Panc1 (cell line): ENCODE data around the gene C11orf16. TPM values are rescaled to one million over a fixed set of nuclear protein-coding genes. Genes with fewer than 3 reads are reported as not detected.

Experiments used
- ATAC-seq: fragments of 200-7000 bp; cut with Tn5 transposase; 2 replicates; pipeline ENCODE4 v1.9.1; 2020; ENCODE audit warnings: mild to moderate bottlenecking, moderate library complexity
- BruUV-seq: library from RNA; stranded (reverse); fragments of 400-500 nt; replicated peaks from 2 replicates; lab custom pipeline; 2021; lab: Mats Ljungman, UMichigan
- CTCF ChIA-PET: fragments of 300-600 bp; sonication (Branson Sonifier 250); formaldehyde crosslinking; loops from one replicate; lab custom pipeline; 2022; ENCODE audit warnings: antibody characterized with exemption; lab: Charles Lee
- POLR2A ChIA-PET: fragments of 300-600 bp; sonication (Branson Sonifier 250); formaldehyde crosslinking; loops from one replicate; lab custom pipeline; 2022; ENCODE audit warnings: antibody characterized with exemption; lab: Charles Lee
- DNase-seq: peaks from one replicate; pipeline ENCODE4 v3.0.0-alpha.2; 2010; ENCODE audit warnings: low read depth, low spot score
- H3K27ac ChIP-seq: 2 replicates; pipeline ENCODE4 v1.5.1; 2011; ENCODE audit warnings: mild to moderate bottlenecking, low read length, inconsistent platforms
- H3K27me3 ChIP-seq: fragments of 200-500 bp; sonication (Bioruptor generic); 2 replicates; pipeline ENCODE4 v1.6.0; 2014; ENCODE audit warnings: low read length, inconsistent platforms; ENCODE audit not compliant: control insufficient read depth, insufficient read depth
- H3K36me3 ChIP-seq: fragments of 200-500 bp; sonication (Bioruptor generic); 2 replicates; pipeline ENCODE4 v1.5.1; 2014; ENCODE audit warnings: inconsistent platforms, mild to moderate bottlenecking, low read length, moderate library complexity; ENCODE audit not compliant: control insufficient read depth, insufficient read depth
- H3K4me1 ChIP-seq: 2 replicates; pipeline ENCODE4 v1.5.1; 2011; ENCODE audit warnings: inconsistent platforms, mild to moderate bottlenecking, low read length, moderate library complexity; ENCODE audit not compliant: control insufficient read depth, insufficient read depth
- H3K4me3 ChIP-seq, 2 experiments: 2 replicates each; pipeline ENCODE4 v1.5.1; 2011 to 2012; ENCODE audit warnings: low read depth in 2 of 2, low read length in 2 of 2, mild to moderate bottlenecking in 2 of 2, inconsistent platforms in 1 of 2, moderate library complexity in 1 of 2
- H3K9me3 ChIP-seq: fragments of 200-500 bp; sonication (Bioruptor generic); 2 replicates; pipeline ENCODE4 v1.5.1; 2014; ENCODE audit warnings: low read depth, mild to moderate bottlenecking, inconsistent platforms, low read length, moderate library complexity; ENCODE audit not compliant: control insufficient read depth, insufficient read depth
- POLR2AphosphoS5 ChIP-seq: IDR thresholded peaks from 2 replicates; pipeline ENCODE4 v1.6.1; 2012; ENCODE audit warnings: mild to moderate bottlenecking, low read depth, low read length, moderate library complexity
- SIN3A ChIP-seq: IDR thresholded peaks from 2 replicates; pipeline ENCODE4 v1.6.1; 2012; ENCODE audit warnings: low read depth, mild to moderate bottlenecking, low read length, moderate library complexity, borderline replicate concordance; ENCODE audit not compliant: insufficient read depth
- TCF7L2 ChIP-seq: IDR thresholded peaks from 2 replicates; pipeline ENCODE4 v1.6.1; 2011; ENCODE audit warnings: mild to moderate bottlenecking, low read depth, low read length, inconsistent platforms
- in situ Hi-C: cut with HindIII; loops from 2 replicates; pipeline ENCODE4 v1.10.0; 2016; ENCODE audit warnings: low sequenced_read_pairs, low pct_unique_long_range_greater_than_20kb
- intact Hi-C: fragments of 100-400 bp; cut with micrococcal nuclease; formaldehyde crosslinking; loops from one replicate; pipeline ENCODE4 v1.10.0; 2022; ENCODE audit not compliant: unreplicated experiment
- total RNA-seq: library from RNA; stranded (reverse); gene quantifications from one replicate; pipeline ENCODE4 v1.2.1, GENCODE V29; 2021; ENCODE audit not compliant: unreplicated experiment
- TF ChIP-seq, protein P1 (sequence below), 2 experiments: IDR thresholded peaks; 2 replicates each; pipeline ENCODE4 v1.6.1; 2011 to 2012; ENCODE audit warnings: low read depth in 2 of 2, control low read depth in 1 of 2, low read length in 1 of 2, mild to moderate bottlenecking in 1 of 2, moderate library complexity in 1 of 2; ENCODE audit not compliant: insufficient read depth in 1 of 2
- TF ChIP-seq, protein P2 (sequence below): fragments of 450-650 bp; IDR thresholded peaks from 2 replicates; pipeline ENCODE4 v1.5.1; 2017; ENCODE audit warnings: mild to moderate bottlenecking

The C11orf16 gene
- total RNA-seq, 1 experiment from 2014 or later: 0.15 TPM

DNA sequence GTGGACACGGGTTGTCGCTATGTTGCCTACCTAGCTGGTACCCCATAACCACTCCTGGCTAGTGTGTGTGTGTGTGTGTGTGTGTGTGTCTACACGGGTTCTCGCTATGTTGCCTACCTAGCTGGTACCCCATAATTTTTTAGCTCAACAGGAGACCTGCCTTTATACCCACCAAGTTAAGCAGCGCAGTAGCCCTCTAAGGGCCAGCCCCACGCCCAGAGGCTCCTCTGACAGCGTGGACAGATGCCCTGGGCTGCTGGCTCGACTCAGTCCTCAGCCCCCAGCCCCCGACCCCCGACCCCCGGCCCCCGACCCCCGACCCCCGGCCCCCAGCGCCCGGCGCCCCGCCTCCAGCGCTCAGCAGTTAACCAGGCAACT, 22.1 kb downstream of the C11orf16 start:
- DNase-seq (no peak), ATAC-seq (peak; percentile 40)
- CTCF ChIA-PET: interaction anchor here (0.6 kb wide), 1 partner anchor 27 kb away, joined by 4 read pairs; no protein-coding TSS in a partner anchor
- intact Hi-C loops: loop anchor here (5.0 kb wide), 1 partner anchor 227 kb away; no protein-coding TSS in a partner anchor
- Histone ChIP-seq H3K27me3 (no peaks in the 10 kb centered on the region), H3K4me1 (peaks cover 28% of the 10 kb centered on the region), H3K36me3 (peaks cover 4% of the 10 kb centered on the region), H3K4me3 (peak overlapping the region; percentile 72 to 75), H3K9me3 (no peaks in the 10 kb centered on the region), H3K27ac (peak overlapping the region; percentile 70)
- no TSS peak for BruUV-seq
- POLR2A ChIA-PET: interaction anchor here (0.5 to 0.6 kb wide), 5 partner anchors 44 to 804 kb away, joined by 3 to 15 read pairs (median 5); no protein-coding TSS in a partner anchor
- in situ Hi-C loops: no loop called here
- TF ChIP-seq POLR2AphosphoS5 (no peak), TCF7L2 (no peak), SIN3A (no peak)
- TF ChIP-seq, protein P1, sequence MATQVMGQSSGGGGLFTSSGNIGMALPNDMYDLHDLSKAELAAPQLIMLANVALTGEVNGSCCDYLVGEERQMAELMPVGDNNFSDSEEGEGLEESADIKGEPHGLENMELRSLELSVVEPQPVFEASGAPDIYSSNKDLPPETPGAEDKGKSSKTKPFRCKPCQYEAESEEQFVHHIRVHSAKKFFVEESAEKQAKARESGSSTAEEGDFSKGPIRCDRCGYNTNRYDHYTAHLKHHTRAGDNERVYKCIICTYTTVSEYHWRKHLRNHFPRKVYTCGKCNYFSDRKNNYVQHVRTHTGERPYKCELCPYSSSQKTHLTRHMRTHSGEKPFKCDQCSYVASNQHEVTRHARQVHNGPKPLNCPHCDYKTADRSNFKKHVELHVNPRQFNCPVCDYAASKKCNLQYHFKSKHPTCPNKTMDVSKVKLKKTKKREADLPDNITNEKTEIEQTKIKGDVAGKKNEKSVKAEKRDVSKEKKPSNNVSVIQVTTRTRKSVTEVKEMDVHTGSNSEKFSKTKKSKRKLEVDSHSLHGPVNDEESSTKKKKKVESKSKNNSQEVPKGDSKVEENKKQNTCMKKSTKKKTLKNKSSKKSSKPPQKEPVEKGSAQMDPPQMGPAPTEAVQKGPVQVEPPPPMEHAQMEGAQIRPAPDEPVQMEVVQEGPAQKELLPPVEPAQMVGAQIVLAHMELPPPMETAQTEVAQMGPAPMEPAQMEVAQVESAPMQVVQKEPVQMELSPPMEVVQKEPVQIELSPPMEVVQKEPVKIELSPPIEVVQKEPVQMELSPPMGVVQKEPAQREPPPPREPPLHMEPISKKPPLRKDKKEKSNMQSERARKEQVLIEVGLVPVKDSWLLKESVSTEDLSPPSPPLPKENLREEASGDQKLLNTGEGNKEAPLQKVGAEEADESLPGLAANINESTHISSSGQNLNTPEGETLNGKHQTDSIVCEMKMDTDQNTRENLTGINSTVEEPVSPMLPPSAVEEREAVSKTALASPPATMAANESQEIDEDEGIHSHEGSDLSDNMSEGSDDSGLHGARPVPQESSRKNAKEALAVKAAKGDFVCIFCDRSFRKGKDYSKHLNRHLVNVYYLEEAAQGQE (IDR thresholded peaks at IDR 0.05; ENCODE audit: insufficient read depth in 1 of 2, low read depth in 2 of 2, low read length in 1 of 2): no peak
- TF ChIP-seq, protein P2, sequence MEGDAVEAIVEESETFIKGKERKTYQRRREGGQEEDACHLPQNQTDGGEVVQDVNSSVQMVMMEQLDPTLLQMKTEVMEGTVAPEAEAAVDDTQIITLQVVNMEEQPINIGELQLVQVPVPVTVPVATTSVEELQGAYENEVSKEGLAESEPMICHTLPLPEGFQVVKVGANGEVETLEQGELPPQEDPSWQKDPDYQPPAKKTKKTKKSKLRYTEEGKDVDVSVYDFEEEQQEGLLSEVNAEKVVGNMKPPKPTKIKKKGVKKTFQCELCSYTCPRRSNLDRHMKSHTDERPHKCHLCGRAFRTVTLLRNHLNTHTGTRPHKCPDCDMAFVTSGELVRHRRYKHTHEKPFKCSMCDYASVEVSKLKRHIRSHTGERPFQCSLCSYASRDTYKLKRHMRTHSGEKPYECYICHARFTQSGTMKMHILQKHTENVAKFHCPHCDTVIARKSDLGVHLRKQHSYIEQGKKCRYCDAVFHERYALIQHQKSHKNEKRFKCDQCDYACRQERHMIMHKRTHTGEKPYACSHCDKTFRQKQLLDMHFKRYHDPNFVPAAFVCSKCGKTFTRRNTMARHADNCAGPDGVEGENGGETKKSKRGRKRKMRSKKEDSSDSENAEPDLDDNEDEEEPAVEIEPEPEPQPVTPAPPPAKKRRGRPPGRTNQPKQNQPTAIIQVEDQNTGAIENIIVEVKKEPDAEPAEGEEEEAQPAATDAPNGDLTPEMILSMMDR: no peak

DNA sequence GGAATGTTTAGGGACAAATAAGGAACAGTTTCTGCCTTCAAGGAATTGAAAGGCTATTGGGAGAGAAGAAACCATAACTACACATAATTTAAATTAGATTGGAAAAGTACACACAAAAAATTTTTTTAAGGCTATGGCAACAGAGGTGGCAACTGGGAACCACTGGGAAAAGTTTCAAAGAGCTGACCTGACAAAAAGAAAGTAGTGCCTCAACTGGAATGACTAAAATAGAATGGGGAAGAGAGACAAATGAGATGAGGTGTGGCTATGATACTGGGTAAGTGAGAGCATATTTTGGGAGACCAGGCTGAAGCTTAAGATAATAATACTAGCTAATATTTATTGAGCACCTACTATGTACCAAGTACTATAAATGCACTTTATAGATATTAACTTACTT, 24.6 kb downstream of the C11orf16 start:
- no peak overlapping the region for H3K27ac ChIP-seq
- intact Hi-C loops: no loop called here
- in situ Hi-C loops: no loop called here
- H3K4me3 ChIP-seq: no peak overlapping the region
- ChIA-PET POLR2A (interaction anchor here (0.6 kb wide), 1 partner anchor 37 kb away, joined by 3 read pairs; no protein-coding TSS in a partner anchor), CTCF (interaction anchor here (1.2 kb wide), 1 partner anchor 94 kb away, joined by 3 read pairs; no protein-coding TSS in a partner anchor)
- H3K9me3 ChIP-seq: no peaks in the 10 kb centered on the region
- TF ChIP-seq SIN3A: no peak
- TF ChIP-seq, protein P2: no peak
- no peak for TF ChIP-seq POLR2AphosphoS5
- TF ChIP-seq TCF7L2: no peak
- TF ChIP-seq, protein P1 (IDR thresholded peaks at IDR 0.05; ENCODE audit: insufficient read depth in 1 of 2, low read depth in 2 of 2, low read length in 1 of 2): no peak
- DNase-seq (no peak), ATAC-seq (no peak)
- BruUV-seq: no TSS peak
- peaks cover 15% of the 10 kb centered on the region for H3K4me1 ChIP-seq
- H3K27me3 ChIP-seq: no peaks in the 10 kb centered on the region
- H3K36me3 ChIP-seq: no peaks in the 10 kb centered on the region
